SH-SY5Y (cell line): Measurements from ENCODE around the gene ZFR.

ENCODE experiments used
- GATA2 ChIP-seq: IDR thresholded peaks from 2 replicates; pipeline ENCODE4 v1.6.1; 2011; ENCODE audit warnings: mild to moderate bottlenecking, low read depth, low read length
- GATA3 ChIP-seq: IDR thresholded peaks from 2 replicates; pipeline ENCODE4 v1.6.1; 2011; ENCODE audit warnings: low read depth, mild to moderate bottlenecking, low read length, moderate library complexity

The ZFR gene

GRCh38 chr5:32330126-32330971, 114.2 kb downstream of the ZFR start:
- TF ChIP-seq GATA3 (no peak), GATA2 (no peak)

- TF ChIP-seq GATA3 (no peak), GATA2 (no peak)
Observed at GRCh38 chr5:32329395-32329834, 115.1 kb downstream of the ZFR start.

GRCh38 chr5:32326216-32326772, 118.2 kb downstream of the ZFR start:
- TF ChIP-seq GATA2 = no peak
- no peak for TF ChIP-seq GATA3

DNA sequence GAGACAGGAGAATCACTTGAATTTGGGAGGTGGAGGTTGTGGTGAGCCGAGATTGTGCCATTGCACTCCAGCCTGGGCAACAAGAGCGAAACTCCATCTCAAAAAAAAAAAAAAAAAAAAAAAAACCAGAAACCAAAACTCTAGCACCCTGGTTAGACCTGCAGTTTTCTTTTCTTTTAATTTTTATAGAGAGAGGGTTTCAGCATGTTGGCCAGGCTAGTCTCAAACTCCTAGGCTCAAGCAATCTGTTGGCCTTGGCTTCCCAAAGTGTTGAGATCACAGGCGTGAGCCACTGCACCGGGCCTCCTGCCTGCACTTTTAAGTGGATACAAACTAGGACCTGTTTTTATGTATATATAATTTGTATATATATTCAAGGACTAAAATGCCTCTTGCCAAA, 118.9 kb downstream of the ZFR start:
- TF ChIP-seq GATA3 (no peak), GATA2 (no peak)

GRCh38 chr5:32325062-32325461, 119.5 kb downstream of the ZFR start:
- TF ChIP-seq GATA2 (no peak), GATA3 (no peak)

DNA sequence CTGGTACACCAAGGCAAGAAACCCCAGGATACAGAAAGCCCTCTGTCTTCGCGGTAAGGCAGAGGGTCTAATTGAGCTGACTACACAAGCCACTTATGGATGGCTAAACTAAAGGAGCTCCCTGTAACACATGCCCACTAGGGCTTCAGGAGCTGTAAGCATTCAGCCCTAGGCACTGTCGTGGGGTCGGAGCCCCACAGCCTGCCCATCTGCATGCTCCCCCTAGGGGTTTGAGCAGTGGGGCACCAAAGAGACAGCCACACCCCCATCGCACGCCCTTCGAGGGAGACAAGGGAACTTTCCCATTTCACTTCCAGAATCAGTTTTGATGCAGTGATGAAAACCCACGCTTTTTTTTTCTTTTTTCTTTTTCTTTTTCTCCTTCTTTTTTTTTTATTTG, 120.8 kb downstream of the ZFR start:
- TF ChIP-seq GATA3 (no peak), GATA2 (no peak)

DNA sequence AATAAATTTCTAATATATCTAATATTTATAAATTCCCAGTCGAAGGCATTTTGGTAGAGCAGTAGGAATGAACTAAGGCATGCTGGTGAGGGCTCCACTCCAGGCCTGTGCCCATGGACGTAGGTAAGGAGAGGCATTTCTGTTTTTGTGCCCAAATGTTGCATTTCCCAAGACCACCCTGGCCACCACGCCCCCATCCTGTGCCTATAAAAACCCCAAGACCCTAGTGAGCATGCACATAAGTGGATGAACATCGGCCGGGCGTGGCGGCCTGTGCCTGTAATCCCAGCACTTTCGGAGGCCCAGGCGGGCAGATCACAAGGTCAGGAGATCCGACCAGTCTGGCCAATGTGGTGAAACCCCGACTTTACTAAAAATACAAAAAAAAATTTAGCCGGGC, 121.7 kb downstream of the ZFR start:
- no peak for TF ChIP-seq GATA2
- no peak for TF ChIP-seq GATA3

- TF ChIP-seq GATA2 = no peak
- TF ChIP-seq GATA3 = no peak
Observed at GRCh38 chr5:32320576-32320975, 124.0 kb downstream of the ZFR start.

DNA sequence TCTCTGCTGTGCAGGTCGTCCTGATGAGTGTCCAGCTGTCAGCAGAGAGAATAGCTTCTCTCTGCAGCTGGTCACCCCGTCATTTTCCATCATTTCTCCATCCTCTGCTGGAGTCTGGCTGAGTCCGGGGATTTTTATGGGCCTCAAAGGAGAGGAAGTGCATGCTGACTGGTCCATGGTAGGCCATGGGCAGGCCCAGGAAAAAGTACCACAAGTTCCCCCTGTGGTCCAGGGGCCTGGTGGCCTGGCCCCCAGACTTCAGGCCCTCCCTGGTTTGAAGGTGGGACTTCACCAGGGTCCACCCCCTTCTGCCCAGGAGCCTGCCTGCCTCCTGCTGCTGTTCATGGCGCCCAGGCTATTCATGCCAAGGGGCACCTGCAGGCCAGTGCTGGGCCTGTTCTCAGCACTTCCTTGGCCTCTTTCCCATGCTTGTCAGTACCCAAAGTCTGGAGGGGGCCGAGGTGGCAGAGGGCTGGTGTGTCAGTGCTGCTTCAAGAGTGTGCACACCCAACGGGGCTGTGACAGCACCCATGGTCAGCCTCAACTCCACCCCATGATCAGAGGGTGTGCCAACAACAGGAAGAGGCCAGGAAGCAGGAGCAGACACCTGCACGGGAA, 124.5 kb downstream of the ZFR start:
- TF ChIP-seq GATA2 = no peak

- TF ChIP-seq GATA3 (no peak), GATA2 (no peak)
Observed at GRCh38 chr5:32319392-32319791, 125.1 kb downstream of the ZFR start.

- TF ChIP-seq GATA3 (no peak), GATA2 (no peak)
Observed at GRCh38 chr5:32317041-32317440, 127.5 kb downstream of the ZFR start.

DNA sequence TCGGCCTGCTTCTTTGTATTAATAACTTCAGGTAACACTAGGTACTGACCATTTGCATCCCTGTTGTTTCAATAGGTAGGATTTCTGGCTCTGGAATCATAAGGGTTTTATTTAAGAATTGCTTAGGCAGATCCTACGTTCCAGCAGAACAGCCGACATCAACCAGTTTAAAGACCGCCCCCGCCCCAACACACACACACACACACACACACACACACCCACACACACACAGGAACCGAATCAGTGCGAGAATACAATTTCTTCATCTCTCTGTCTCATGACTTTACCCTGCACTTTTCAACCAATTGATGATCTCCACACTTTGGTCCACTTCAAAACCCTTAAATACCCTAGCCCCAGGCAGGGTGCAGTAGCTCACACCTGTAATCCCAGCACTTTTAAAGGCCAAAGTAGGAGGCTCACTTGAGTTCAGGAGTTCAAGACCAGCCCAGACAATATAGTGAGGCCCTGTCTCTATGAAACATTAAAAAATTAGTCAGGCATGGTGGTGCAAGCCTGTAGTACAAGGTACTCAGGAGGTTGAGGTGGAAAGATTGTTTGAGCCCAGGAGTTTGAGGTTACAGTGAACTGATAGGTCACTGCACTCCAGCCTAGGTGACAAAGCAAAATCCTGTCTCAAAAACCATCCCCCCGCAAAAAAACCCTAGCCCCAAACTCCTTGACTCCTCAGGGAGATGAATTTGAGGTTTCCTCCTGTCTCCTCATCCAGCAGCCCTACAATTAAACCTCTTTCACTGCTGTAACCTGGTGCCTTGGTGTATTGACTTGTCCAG, 129.1 kb downstream of the ZFR start:
- TF ChIP-seq GATA3 = no peak
- TF ChIP-seq GATA2 = no peak

DNA sequence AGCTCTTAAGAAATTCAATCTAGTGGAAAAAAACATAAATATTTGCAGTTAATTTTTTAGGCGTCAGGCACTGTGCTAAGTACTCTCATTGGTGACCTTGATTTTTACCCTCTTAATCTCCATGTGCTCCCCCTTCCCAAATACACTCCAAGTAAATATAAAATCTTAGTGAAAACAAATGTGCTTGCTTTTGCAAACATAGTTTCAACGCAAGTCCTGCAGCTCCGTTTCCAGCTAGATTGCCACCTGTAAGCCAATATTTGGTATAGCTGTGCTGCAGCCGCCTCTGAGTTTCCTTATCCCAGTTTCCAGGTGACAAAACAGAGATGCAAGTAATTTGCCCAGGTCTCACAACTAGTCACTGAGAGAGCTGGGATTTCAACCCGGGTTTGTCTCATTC, 129.9 kb downstream of the ZFR start:
- TF ChIP-seq GATA2 (no peak), GATA3 (no peak)
